Parathyroid adenoma (tissue), 2 donors: Measurements from ENCODE around the gene CST1.
A peak's percentile ranks its signal among the peaks of the same experiment; 100 is the strongest.
"Not testable (repeated sequence)": the region's sequence is repeated elsewhere in the genome, so short reads cannot be mapped to it uniquely, and the experiment has no call there.

Source experiments
- H2AFZ ChIP-seq: fragments of 300-600 bp; sonication (generic); one replicate; pipeline ENCODE4 v1.7.0; 2017; ENCODE audit warnings: antibody characterized with exemption, mild to moderate bottlenecking
- H3K27ac ChIP-seq: fragments of 300-600 bp; sonication (generic); one replicate; pipeline ENCODE4 v1.7.0; 2017
- H3K27me3 ChIP-seq: fragments of 300-600 bp; sonication (generic); one replicate; pipeline ENCODE4 v1.7.0; 2017; ENCODE audit warnings: low read length; ENCODE audit not compliant: control insufficient read depth, insufficient read depth
- H3K36me3 ChIP-seq: fragments of 300-600 bp; sonication (generic); one replicate; pipeline ENCODE4 v1.7.0; 2017; ENCODE audit warnings: low read length; ENCODE audit not compliant: control insufficient read depth, insufficient read depth
- H3K4me1 ChIP-seq: fragments of 300-600 bp; sonication (generic); one replicate; pipeline ENCODE4 v1.7.0; 2017; ENCODE audit warnings: control low read depth
- H3K4me2 ChIP-seq: fragments of 300-600 bp; sonication (generic); one replicate; pipeline ENCODE4 v1.7.0; 2017; ENCODE audit warnings: low read length
- H3K4me3 ChIP-seq: fragments of 300-600 bp; sonication (generic); one replicate; pipeline ENCODE4 v1.7.0; 2017; ENCODE audit warnings: low read depth, low read length
- H3K79me2 ChIP-seq: fragments of 300-600 bp; sonication (generic); one replicate; pipeline ENCODE4 v1.7.0; 2017; ENCODE audit warnings: control low read depth
- H3K9ac ChIP-seq: fragments of 300-600 bp; sonication (generic); one replicate; pipeline ENCODE4 v1.7.0; 2017; ENCODE audit warnings: mild to moderate bottlenecking
- H3K9me3 ChIP-seq: fragments of 300-600 bp; sonication (generic); one replicate; pipeline ENCODE4 v1.7.0; 2017; ENCODE audit warnings: low read length; ENCODE audit not compliant: control insufficient read depth
- CTCF ChIP-seq: fragments of 300-600 bp; sonication (generic); IDR thresholded peaks from one replicate; pipeline ENCODE4 v1.7.0; 2017; ENCODE audit warnings: antibody characterized with exemption, mild to moderate bottlenecking
- donor health status: primary hyperparathyroidism.

Gene CST1

DNA sequence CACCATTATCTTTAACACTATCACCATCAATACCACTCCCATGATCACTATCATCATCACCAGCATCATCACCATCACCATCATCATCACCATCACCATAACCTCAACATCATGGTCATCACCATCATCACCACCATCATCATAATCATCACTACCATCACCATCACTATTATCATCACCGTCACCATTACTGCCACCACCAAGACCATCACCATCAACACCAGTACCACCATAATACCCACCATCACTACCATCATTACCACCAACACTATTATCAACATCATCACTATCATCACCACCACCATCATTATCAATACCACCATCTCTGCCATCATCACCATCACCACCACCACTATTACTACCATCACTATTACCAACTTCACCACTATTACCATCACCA is 32.7 kb upstream of the CST1 start:
- Histone ChIP-seq H3K27ac (no peak overlapping the region), H3K79me2 (no peaks in the 10 kb centered on the region), H3K4me2 (no peak overlapping the region), H3K4me3 (no peak overlapping the region), H3K27me3 (no peaks in the 10 kb centered on the region), H3K36me3 (no peaks in the 10 kb centered on the region), H3K4me1 (no peaks in the 10 kb centered on the region), H3K9ac (no peak overlapping the region), H3K9me3 (no peaks in the 10 kb centered on the region), H2AFZ (no peak overlapping the region)
- no peak for TF ChIP-seq CTCF

DNA sequence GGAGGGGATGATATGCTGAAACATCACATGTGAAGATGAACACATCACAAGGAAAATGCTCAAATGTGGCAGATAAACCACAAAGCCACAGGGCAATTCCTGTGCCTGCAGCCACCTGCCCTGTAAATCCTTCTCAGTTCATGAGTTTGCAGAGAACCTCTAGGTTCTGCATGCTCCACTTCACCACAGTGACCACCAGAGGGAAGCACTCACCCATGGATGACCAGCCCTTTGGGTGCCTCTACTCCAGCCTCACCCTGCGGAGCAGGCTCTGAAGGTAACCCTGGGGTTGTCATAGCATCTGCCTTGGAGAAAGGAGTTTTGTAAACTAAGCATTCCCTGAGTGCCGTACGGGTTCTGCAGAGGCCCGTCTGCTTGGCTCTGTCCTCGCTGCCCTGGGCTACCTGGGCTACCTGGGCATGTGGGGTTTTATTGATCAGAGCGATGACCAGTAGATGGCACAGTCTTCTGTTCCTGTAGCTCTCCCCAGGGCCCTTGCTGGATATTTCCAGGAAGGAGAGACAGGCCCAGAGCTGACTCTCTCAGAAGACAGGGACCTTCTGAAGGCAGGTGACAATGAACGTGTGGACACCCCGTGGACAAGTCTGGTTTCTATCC is 31.7 kb upstream of the CST1 start:
- H3K79me2 ChIP-seq, result no peaks in the 10 kb centered on the region

GRCh38 chr20:23778676-23779075 is 27.9 kb upstream of the CST1 start:
- not testable (repeated sequence) for H3K9ac ChIP-seq, H3K79me2 ChIP-seq, H3K36me3 ChIP-seq, H3K4me1 ChIP-seq, H3K9me3 ChIP-seq, H3K27ac ChIP-seq, H2AFZ ChIP-seq, H3K4me2 ChIP-seq, H3K27me3 ChIP-seq, H3K4me3 ChIP-seq

More for the DNA sequence above, 31.7 kb upstream of the CST1 start:
- no peaks in the 10 kb centered on the region for H3K27me3 ChIP-seq
- no peak overlapping the region for H3K27ac ChIP-seq
- no peak overlapping the region for H2AFZ ChIP-seq
- H3K4me1 ChIP-seq, result no peaks in the 10 kb centered on the region
- H3K4me2 ChIP-seq, result no peak overlapping the region
- no peaks in the 10 kb centered on the region for H3K9me3 ChIP-seq
- no peaks in the 10 kb centered on the region for H3K36me3 ChIP-seq
- TF ChIP-seq CTCF, result peak; percentile 24
- H3K9ac ChIP-seq, result no peak overlapping the region
- no peak overlapping the region for H3K4me3 ChIP-seq

GRCh38 chr20:23777380-23777779 is 26.6 kb upstream of the CST1 start:
- H3K27ac ChIP-seq, H3K79me2 ChIP-seq, H3K27me3 ChIP-seq, H2AFZ ChIP-seq, H3K4me3 ChIP-seq, H3K4me1 ChIP-seq, H3K36me3 ChIP-seq, H3K9me3 ChIP-seq, H3K4me2 ChIP-seq, H3K9ac ChIP-seq: not testable (repeated sequence)

GRCh38 chr20:23776067-23776771 is 25.5 kb upstream of the CST1 start:
- Histone ChIP-seq H3K4me3 (no peak overlapping the region), H3K4me1 (no peaks in the 10 kb centered on the region), H3K36me3 (no peaks in the 10 kb centered on the region), H3K27me3 (no peaks in the 10 kb centered on the region), H3K9me3 (no peaks in the 10 kb centered on the region), H3K9ac (no peak overlapping the region), H3K4me2 (no peak overlapping the region), H2AFZ (no peak overlapping the region), H3K27ac (no peak overlapping the region), H3K79me2 (no peaks in the 10 kb centered on the region)
- no peak for TF ChIP-seq CTCF
